Central memory CD8-positive, alpha-beta T cell (primary cell): ENCODE results near the gene STAG2.

Experiments
- ATAC-seq: fragments of 150-1000 bp; cut with Tn5 transposase; replicated peaks from 2 replicates; pipeline ENCODE4 v1.10.0; 2022; ENCODE audit warnings: mild to moderate bottlenecking, moderate FRiP score, moderate number of reproducible peaks; ENCODE audit not compliant: poor library complexity, severe bottlenecking; ENCODE audit errors: extremely low read depth
- DNase-seq, 2 donors: peaks; one replicate each; pipeline ENCODE4 v3.0.0; 2021; ENCODE audit warnings: low spot score in 2 of 2
- H3K27ac Mint-ChIP-seq: one replicate; pipeline ENCODE4 v1.8.0; 2022; ENCODE audit warnings: low read depth, mild to moderate bottlenecking, moderate library complexity, mixed read lengths
- H3K27me3 Mint-ChIP-seq: one replicate; pipeline ENCODE4 v1.8.0; 2022; ENCODE audit warnings: mixed read lengths
- H3K36me3 Mint-ChIP-seq: one replicate; pipeline ENCODE4 v1.8.0; 2022; ENCODE audit warnings: mild to moderate bottlenecking, moderate library complexity, mixed read lengths; ENCODE audit not compliant: insufficient read depth
- H3K4me1 Mint-ChIP-seq: one replicate; pipeline ENCODE4 v1.8.0; 2022; ENCODE audit warnings: mixed read lengths
- H3K4me3 Mint-ChIP-seq: one replicate; pipeline ENCODE4 v1.8.0; 2022; ENCODE audit warnings: mild to moderate bottlenecking, moderate library complexity, mixed read lengths
- H3K9me3 Mint-ChIP-seq: one replicate; pipeline ENCODE4 v1.8.0; 2022; ENCODE audit warnings: mixed read lengths

STAG2 gene

DNA sequence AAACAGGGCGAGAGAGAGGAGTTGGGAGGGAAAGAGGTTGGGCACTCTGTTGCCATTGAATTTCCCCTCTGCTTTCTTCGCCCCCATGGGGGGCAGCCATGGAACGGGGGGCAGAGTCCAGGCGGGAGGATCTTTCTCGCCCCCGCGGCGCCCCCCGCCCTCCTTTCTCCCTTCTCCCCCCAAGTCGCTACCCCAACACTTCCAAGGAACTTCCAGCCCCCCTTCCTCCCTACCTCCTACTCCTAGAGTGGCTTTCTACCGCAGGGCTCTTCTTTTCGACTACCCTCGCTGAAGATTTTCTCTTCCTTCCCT, 594 bp upstream of the STAG2 start:
- peaks cover 31% of the 10 kb centered on the region for H3K36me3 Mint-ChIP-seq
- DNase-seq, result no peak
- peaks cover 31% of the 10 kb centered on the region for H3K4me1 Mint-ChIP-seq
- peak overlapping the region; percentile 99 for H3K4me3 Mint-ChIP-seq
- H3K27ac Mint-ChIP-seq, result peak overlapping the region; percentile 100
- H3K27me3 Mint-ChIP-seq, result no peaks in the 10 kb centered on the region
- no peak for ATAC-seq
- H3K9me3 Mint-ChIP-seq, result no peaks in the 10 kb centered on the region

- ATAC-seq, result no peak
- Mint-ChIP-seq H3K36me3 (peaks cover 38% of the 10 kb centered on the region), H3K4me3 (peak overlapping the region; percentile 99), H3K27ac (peak overlapping the region; percentile 100), H3K9me3 (no peaks in the 10 kb centered on the region), H3K27me3 (no peaks in the 10 kb centered on the region), H3K4me1 (peaks cover 34% of the 10 kb centered on the region)
- DNase-seq, result no peak
These were observed 531 bp downstream of the STAG2 start for GRCh38 chrX:123962006-123962467.

DNA sequence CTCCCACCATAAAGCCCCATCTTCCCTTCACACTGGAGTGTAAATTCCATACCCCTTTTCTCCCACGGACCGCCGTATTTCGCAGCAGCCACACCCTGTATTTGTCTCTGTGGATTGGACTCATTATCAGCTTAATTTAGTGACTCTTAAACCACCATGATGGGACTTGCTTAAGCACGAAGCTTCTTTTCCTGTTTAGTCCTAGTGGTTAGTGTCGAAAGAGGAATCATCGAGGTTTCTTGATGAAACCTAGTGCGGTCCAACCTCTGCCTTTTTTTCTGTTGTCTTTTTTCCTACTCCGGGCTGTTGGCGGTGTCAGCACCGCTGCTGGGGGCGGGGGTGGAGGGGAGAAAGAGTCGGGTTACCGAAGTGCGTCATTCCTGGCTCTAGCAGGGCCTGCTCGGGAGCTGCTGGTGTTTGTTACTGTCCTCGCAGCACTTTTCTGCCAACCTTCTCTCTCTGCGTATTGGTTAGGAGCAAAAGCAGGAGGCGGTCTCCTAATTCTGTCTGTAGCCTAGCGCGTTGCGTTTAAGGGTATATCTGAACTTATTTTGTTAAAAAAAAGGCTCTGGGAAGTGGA, 1.4 kb downstream of the STAG2 start:
- H3K4me3 Mint-ChIP-seq, result peak overlapping the region; percentile 99
- ATAC-seq (peak; percentile 70), DNase-seq (peak; percentile 57 to 77)
- H3K27me3 Mint-ChIP-seq, result no peaks in the 10 kb centered on the region
- no peaks in the 10 kb centered on the region for H3K9me3 Mint-ChIP-seq
- H3K36me3 Mint-ChIP-seq, result peaks cover 43% of the 10 kb centered on the region
- peaks cover 35% of the 10 kb centered on the region for H3K4me1 Mint-ChIP-seq
- peak overlapping the region; percentile 100 for H3K27ac Mint-ChIP-seq

DNA sequence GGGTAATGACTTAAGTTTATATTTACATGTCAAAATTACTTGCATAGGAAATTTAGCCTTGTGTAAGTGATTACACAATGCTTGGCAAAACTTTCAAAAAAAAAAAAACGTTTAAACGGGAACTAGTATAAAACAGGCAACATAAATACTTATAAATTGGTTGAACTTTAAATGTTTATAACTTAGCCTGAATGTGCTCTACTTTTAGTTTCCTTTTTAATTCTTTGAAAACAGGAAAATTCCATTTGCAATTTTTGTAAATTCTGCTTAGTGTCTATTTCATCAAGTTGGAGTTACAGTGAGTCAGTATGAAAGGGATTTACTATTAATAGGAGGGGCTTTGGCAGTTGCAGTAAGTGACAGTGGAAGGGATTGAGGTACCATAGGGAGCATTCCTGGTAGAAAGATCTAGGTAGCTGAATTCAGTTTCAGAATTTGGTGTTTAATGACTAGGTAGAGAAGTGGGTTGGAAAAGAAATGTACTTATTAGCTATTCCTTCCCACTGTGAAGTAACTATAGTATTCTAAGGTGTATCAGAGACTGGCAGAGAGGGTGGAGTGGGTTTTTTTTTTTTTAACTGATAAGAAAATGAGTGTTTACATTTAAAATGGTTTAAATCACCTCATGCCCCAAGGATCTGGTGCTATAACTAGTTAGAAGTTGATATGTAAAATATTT, 2.8 kb downstream of the STAG2 start:
- Mint-ChIP-seq H3K9me3 (no peaks in the 10 kb centered on the region), H3K4me3 (peak overlapping the region; percentile 99), H3K4me1 (peaks cover 42% of the 10 kb centered on the region), H3K27ac (peak overlapping the region; percentile 100), H3K27me3 (no peaks in the 10 kb centered on the region), H3K36me3 (peaks cover 46% of the 10 kb centered on the region)
- ATAC-seq (no peak), DNase-seq (no peak)

- peaks cover 45% of the 10 kb centered on the region for H3K4me1 Mint-ChIP-seq
These were observed 4.2 kb downstream of the STAG2 start for GRCh38 chrX:123965712-123966111.

GRCh38 chrX:123967497-123967896, 6.0 kb downstream of the STAG2 start:
- Mint-ChIP-seq H3K36me3 (peaks cover 23% of the 10 kb centered on the region), H3K27ac (no peak overlapping the region), H3K27me3 (no peaks in the 10 kb centered on the region), H3K4me1 (peaks cover 48% of the 10 kb centered on the region), H3K9me3 (no peaks in the 10 kb centered on the region), H3K4me3 (no peak overlapping the region)
- ATAC-seq (no peak), DNase-seq (no peak)

More at GRCh38 chrX:123965712-123966111, 4.2 kb downstream of the STAG2 start:
- DNase-seq (no peak), ATAC-seq (no peak)
- H3K36me3 Mint-ChIP-seq, result peaks cover 37% of the 10 kb centered on the region
- H3K9me3 Mint-ChIP-seq, result no peaks in the 10 kb centered on the region
- no peaks in the 10 kb centered on the region for H3K27me3 Mint-ChIP-seq
- peak overlapping the region; percentile 100 for H3K27ac Mint-ChIP-seq
- H3K4me3 Mint-ChIP-seq, result no peak overlapping the region

- Mint-ChIP-seq H3K36me3 (peaks cover 16% of the 10 kb centered on the region), H3K4me1 (peaks cover 40% of the 10 kb centered on the region), H3K4me3 (no peak overlapping the region), H3K27me3 (no peaks in the 10 kb centered on the region), H3K9me3 (no peaks in the 10 kb centered on the region), H3K27ac (no peak overlapping the region)
- ATAC-seq (no peak), DNase-seq (no peak)
These were observed 7.0 kb downstream of the STAG2 start for GRCh38 chrX:123968383-123969050.

DNA sequence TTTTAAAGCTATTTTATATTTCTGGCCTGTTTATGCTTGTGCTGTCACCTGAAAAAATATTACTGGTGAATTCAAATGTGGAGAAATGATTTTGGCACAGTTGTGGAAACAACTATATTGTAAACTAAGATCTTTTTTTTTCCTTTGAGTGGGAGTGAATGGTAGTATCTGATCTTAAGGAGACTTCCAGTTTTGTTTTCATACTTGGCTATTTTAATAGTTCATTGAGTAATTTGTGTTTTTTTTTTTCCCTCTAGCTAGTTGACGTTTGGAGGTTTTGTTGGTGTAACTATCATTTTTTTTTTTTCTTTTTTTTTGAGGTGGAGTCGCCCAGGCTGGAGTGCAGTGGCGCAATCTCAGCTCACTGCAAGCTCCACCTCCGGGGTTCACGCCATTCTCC, 10.5 kb downstream of the STAG2 start:
- H3K4me1 Mint-ChIP-seq, result peaks cover 27% of the 10 kb centered on the region
- H3K4me3 Mint-ChIP-seq, result no peak overlapping the region
- no peaks in the 10 kb centered on the region for H3K9me3 Mint-ChIP-seq
- ATAC-seq, result no peak
- no peak for DNase-seq
- peak overlapping the region; percentile 58 for H3K27ac Mint-ChIP-seq
- peaks cover 11% of the 10 kb centered on the region for H3K36me3 Mint-ChIP-seq
- H3K27me3 Mint-ChIP-seq, result no peaks in the 10 kb centered on the region

DNA sequence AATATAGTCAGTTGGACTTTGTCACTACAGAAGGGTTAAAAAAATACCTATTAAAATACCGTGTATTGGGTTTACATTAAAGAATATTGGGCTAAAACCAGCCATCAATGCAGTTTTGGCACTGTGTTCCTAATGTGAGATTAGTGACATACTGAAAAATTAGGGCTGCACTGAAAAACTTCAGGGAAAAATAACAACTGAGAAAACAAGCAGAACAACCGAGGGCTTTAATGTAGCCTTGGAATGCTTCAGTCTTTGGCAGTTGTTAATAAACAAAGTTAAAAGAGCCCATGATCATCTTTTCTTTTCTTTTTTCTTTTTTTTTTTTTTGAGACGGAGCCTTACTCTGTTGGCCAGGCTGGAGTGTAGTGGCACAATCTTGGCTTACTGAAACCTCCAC, 12.4 kb downstream of the STAG2 start:
- Mint-ChIP-seq H3K36me3 (peaks cover 5% of the 10 kb centered on the region), H3K9me3 (no peaks in the 10 kb centered on the region), H3K27me3 (no peaks in the 10 kb centered on the region), H3K4me1 (peaks cover 24% of the 10 kb centered on the region), H3K4me3 (no peak overlapping the region), H3K27ac (no peak overlapping the region)
- no peak for DNase-seq
- no peak for ATAC-seq

- no peak overlapping the region for H3K27ac Mint-ChIP-seq
These were observed 13.7 kb downstream of the STAG2 start for GRCh38 chrX:123975180-123975579.

GRCh38 chrX:123976706-123977316, 15.3 kb downstream of the STAG2 start:
- Mint-ChIP-seq H3K4me3 (no peak overlapping the region), H3K27me3 (no peaks in the 10 kb centered on the region), H3K27ac (no peak overlapping the region), H3K36me3 (peaks cover 5% of the 10 kb centered on the region), H3K9me3 (no peaks in the 10 kb centered on the region), H3K4me1 (peaks cover 35% of the 10 kb centered on the region)
- no peak for DNase-seq
- ATAC-seq, result no peak

More at GRCh38 chrX:123975180-123975579, 13.7 kb downstream of the STAG2 start:
- Mint-ChIP-seq H3K27me3 (no peaks in the 10 kb centered on the region), H3K36me3 (peaks cover 6% of the 10 kb centered on the region), H3K4me1 (peaks cover 34% of the 10 kb centered on the region), H3K9me3 (no peaks in the 10 kb centered on the region), H3K4me3 (no peak overlapping the region)
- DNase-seq, result no peak
- no peak for ATAC-seq

DNA sequence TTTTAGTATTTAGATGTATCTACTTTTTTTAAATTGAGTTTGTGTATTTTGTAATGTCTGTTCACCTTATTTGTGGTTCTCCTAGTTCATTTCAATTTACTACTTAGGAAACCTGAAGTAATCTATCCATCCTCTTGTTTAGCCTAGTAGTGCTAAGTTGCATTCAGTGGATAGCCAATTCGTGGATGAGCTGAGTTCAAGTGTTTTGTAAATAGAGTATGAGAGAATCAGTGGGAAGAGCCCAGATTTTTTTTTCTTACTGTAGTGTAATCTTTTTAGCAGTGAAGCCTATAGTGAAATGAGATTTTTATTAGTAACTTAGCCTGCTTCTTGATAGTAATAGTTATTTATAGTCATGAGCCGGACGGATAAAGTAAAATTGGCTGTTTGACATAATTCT, 21.7 kb downstream of the STAG2 start:
- peak overlapping the region; percentile 63 for H3K4me3 Mint-ChIP-seq
- ATAC-seq, result no peak
- H3K27ac Mint-ChIP-seq, result peak overlapping the region; percentile 67
- H3K9me3 Mint-ChIP-seq, result no peaks in the 10 kb centered on the region
- H3K36me3 Mint-ChIP-seq, result peaks cover 6% of the 10 kb centered on the region
- H3K27me3 Mint-ChIP-seq, result no peaks in the 10 kb centered on the region
- peaks cover 54% of the 10 kb centered on the region for H3K4me1 Mint-ChIP-seq
- no peak for DNase-seq
